Naive B cell (primary cell): ENCODE results near the gene LPCAT3. TPM values are rescaled to one million over a fixed set of nuclear protein-coding genes. Genes with fewer than 3 reads are reported as not detected.

Experiments used
- ATAC-seq, 2 donors: fragments of 150-1000 bp; cut with Tn5 transposase; 2 replicates each; pipeline ENCODE4 v1.10.0; 2021; ENCODE audit warnings: low read depth in 2 of 2, mild to moderate bottlenecking in 2 of 2, moderate library complexity in 2 of 2
- DNase-seq: peaks from one replicate; pipeline ENCODE4 v3.0.0; 2022
- H3K27ac Mint-ChIP-seq, 6 donors: one replicate each; pipeline ENCODE4 v1.8.0; 2020 to 2022; ENCODE audit warnings: mild to moderate bottlenecking in 6 of 6, mixed read lengths in 6 of 6, moderate library complexity in 5 of 6, inconsistent platforms in 2 of 6
- H3K27me3 Mint-ChIP-seq, 3 donors: one replicate each; pipeline ENCODE4 v1.8.0; 2021 to 2022; ENCODE audit warnings: mixed read lengths in 3 of 3, mild to moderate bottlenecking in 1 of 3
- H3K36me3 Mint-ChIP-seq, 2 donors: one replicate each; pipeline ENCODE4 v1.8.0; 2020 to 2022; ENCODE audit warnings: mixed read lengths in 2 of 2, inconsistent platforms in 1 of 2, mild to moderate bottlenecking in 1 of 2
- H3K4me1 Mint-ChIP-seq, 3 donors: one replicate each; pipeline ENCODE4 v1.8.0; 2020 to 2022; ENCODE audit warnings: mixed read lengths in 3 of 3, inconsistent platforms in 1 of 3, mild to moderate bottlenecking in 1 of 3, moderate library complexity in 1 of 3
- H3K4me3 Mint-ChIP-seq, 8 donors: one replicate each; pipeline ENCODE4 v1.8.0; 2020 to 2022; ENCODE audit warnings: mild to moderate bottlenecking in 8 of 8, mixed read lengths in 8 of 8, moderate library complexity in 8 of 8, inconsistent platforms in 2 of 8
- H3K9me3 Mint-ChIP-seq, 7 donors: one replicate each; pipeline ENCODE4 v1.8.0; 2020 to 2022; ENCODE audit warnings: mixed read lengths in 7 of 7, mild to moderate bottlenecking in 5 of 7, inconsistent platforms in 2 of 7, moderate library complexity in 1 of 7
- polyA plus RNA-seq, 6 donors: library from polyadenylated mRNA; unstranded; fragments of 300-500 nt; fragmentation: Illumina TruSeq; gene quantifications; one replicate each; pipeline ENCODE4 v1.2.3, GENCODE V29; 2021; ENCODE audit warnings: low read depth in 6 of 6

The LPCAT3 gene
- polyA plus RNA-seq, 6 donors from 2014 or later: 14.4 to 30.7 (median 16.7) TPM

DNA sequence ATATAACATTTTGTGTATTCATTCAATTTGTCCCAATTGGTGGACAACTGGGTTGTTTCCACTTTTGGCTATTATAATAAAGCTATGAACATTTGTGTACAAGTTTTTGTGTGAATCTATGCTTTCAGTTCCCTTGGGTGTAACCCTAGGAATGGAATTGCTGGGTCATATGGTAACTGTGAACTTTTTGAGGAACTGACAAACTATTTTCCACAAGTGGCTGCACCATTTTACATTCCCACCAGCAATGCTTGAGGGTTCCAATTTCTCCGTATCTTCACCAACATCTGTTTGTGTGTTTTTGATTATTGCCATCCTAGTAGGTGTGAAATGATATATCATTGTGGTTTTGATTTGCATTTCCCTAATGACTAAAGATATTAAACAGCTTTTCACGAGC, 13.0 kb downstream of the LPCAT3 start:
- H3K27ac Mint-ChIP-seq: no peak overlapping the region
- H3K9me3 Mint-ChIP-seq: no peaks in the 10 kb centered on the region
- DNase-seq (no peak), ATAC-seq (no peak)
- H3K4me3 Mint-ChIP-seq: no peak overlapping the region
- peaks cover 0 to 5% (median 0%) of the 10 kb centered on the region in 3 donors for H3K4me1 Mint-ChIP-seq
- no peaks in the 10 kb centered on the region for H3K36me3 Mint-ChIP-seq
- H3K27me3 Mint-ChIP-seq: no peaks in the 10 kb centered on the region

DNA sequence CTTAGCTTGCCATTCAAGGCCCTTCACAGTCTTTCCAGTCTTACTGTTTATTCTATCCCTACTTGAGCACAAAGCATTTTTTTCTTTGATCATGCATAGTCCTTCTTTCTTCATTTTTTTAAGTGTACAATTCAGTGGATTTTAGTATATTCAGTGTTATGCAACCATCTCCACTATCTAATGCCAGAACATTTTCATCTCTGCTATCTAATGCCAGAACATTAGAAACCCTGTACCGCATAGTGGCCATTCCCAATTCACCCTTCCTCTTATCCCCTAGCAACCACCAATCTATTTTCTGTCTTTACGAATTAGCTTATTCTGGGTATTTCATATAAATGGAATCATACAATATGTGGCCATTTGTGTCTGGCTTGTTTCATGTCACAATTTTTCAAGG, 13.4 kb downstream of the LPCAT3 start:
- H3K4me1 Mint-ChIP-seq: peaks cover 0 to 5% (median 0%) of the 10 kb centered on the region in 3 donors
- no peak for ATAC-seq
- no peak for DNase-seq
- H3K27me3 Mint-ChIP-seq: no peaks in the 10 kb centered on the region
- no peak overlapping the region for H3K4me3 Mint-ChIP-seq
- no peaks in the 10 kb centered on the region for H3K36me3 Mint-ChIP-seq
- H3K27ac Mint-ChIP-seq: no peak overlapping the region
- H3K9me3 Mint-ChIP-seq: no peaks in the 10 kb centered on the region

- no peaks in the 10 kb centered on the region for H3K36me3 Mint-ChIP-seq
- H3K4me3 Mint-ChIP-seq: no peak overlapping the region
- H3K4me1 Mint-ChIP-seq: peaks cover 0 to 5% (median 0%) of the 10 kb centered on the region in 3 donors
- H3K9me3 Mint-ChIP-seq: no peaks in the 10 kb centered on the region
- ATAC-seq (no peak), DNase-seq (no peak)
- no peak overlapping the region for H3K27ac Mint-ChIP-seq
- no peaks in the 10 kb centered on the region for H3K27me3 Mint-ChIP-seq
These were observed 13.9 kb downstream of the LPCAT3 start for GRCh38 chr12:7004287-7004803.

GRCh38 chr12:7001921-7002591, 16.2 kb downstream of the LPCAT3 start:
- ATAC-seq (no peak), DNase-seq (no peak)
- Mint-ChIP-seq H3K36me3 (no peaks in the 10 kb centered on the region), H3K9me3 (no peaks in the 10 kb centered on the region), H3K4me3 (no peak overlapping the region), H3K27ac (peak overlapping the region in 1 of 6 donors; percentile 85), H3K4me1 (peaks cover 0 to 5% (median 0%) of the 10 kb centered on the region in 3 donors), H3K27me3 (no peaks in the 10 kb centered on the region)

DNA sequence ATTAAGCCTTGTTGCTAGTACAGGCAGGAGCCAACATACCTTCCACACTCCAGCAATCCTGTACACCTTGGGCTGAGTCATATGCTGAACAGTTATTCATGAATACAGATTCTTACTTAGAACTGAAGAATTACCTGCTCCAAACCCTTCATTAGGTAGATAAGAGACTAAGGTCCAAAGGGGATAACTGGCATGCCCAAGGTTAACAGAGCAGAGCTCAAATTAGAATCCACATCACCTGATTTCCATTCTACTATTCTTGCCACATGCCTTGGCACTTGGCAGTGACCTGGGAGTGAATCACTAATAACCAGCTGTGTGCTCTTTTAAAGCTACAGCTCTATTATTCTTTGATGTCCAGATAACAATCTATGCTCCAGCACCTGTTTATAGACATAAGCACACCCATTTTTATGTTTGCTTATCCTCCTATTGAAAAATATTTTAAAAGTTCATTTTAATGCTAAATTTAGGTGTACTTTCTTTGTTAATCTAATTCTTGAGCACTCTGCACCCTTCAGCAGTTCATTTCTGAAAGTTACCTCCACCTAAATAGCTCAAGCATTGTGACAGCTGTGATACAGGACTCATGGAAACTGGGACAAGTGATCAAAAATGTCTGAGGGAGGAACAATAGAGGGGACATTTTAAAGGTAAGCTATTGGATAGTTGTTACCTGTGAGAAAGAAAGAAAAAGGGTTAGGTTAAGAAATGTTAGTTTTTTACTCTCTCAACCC, 19.4 kb downstream of the LPCAT3 start:
- ATAC-seq (no peak), DNase-seq (no peak)
- Mint-ChIP-seq H3K4me3 (no peak overlapping the region), H3K27me3 (no peaks in the 10 kb centered on the region), H3K9me3 (no peaks in the 10 kb centered on the region), H3K27ac (no peak overlapping the region), H3K36me3 (peaks cover 0 to 7% of the 10 kb centered on the region in 2 donors), H3K4me1 (peaks cover 0 to 5% (median 4%) of the 10 kb centered on the region in 3 donors)

- no peak for DNase-seq
- H3K4me3 Mint-ChIP-seq: no peak overlapping the region
- H3K9me3 Mint-ChIP-seq: no peaks in the 10 kb centered on the region
- ATAC-seq: no peak
- peaks cover 0 to 4% (median 0%) of the 10 kb centered on the region in 3 donors for H3K4me1 Mint-ChIP-seq
- no peaks in the 10 kb centered on the region for H3K27me3 Mint-ChIP-seq
- peaks cover 0 to 7% of the 10 kb centered on the region in 2 donors for H3K36me3 Mint-ChIP-seq
- peak overlapping the region in 2 of 6 donors; percentile 4 to 5 for H3K27ac Mint-ChIP-seq
These were observed 22.2 kb downstream of the LPCAT3 start for GRCh38 chr12:6996040-6996441.

DNA sequence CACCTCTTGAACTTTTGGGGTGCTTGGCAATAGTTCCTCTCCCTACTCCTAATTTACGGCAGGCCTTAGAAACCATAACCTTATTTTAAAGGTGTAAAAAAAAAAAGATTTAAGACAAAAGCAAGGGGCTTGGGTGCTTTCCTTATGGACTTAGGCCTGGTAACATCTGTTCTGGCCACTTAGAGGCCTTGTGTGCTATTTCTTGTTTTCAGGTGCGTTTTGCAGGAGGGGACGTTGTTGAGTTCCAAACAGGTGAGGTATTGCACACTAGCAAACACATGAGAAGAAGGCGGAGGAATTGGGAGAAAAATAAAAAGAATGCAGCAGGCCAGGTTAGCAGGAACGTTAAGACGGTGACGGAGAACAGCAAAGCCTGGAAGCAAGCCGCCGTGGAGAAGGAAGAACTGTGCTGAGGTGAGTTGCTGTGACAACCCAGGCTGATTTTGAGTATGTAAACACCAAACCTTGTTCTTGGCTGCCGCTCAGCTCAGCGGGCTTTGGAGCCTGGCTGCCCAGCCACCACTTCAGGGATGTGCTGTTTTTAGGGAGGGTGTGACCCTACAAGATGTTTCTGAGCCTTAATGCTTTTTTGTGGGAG, 30.2 kb downstream of the LPCAT3 start:
- Mint-ChIP-seq H3K27me3 (no peaks in the 10 kb centered on the region), H3K36me3 (peaks cover 4 to 7% of the 10 kb centered on the region in 2 donors)

DNA sequence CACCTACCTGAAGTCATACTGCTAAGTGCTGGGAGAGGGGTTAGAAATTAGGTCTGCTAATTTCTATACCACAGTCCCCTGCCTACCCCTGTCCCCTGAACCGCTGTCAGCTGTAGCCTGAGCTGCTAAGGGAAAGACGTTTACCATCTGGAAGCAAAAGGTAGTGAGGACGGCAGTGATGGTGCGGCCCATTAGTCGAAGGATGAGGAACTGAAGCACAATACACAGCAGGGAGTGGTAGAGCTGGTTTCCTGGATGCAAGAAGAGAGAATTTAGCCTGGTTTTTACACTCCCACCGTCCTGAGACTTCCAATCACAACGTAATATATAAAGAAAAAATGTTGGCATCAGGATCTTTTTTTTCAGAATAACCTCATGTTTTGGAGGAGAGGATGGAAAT, 35.7 kb downstream of the LPCAT3 start:
- peaks cover 0 to 3% (median 2%) of the 10 kb centered on the region in 3 donors for H3K4me1 Mint-ChIP-seq
- no peaks in the 10 kb centered on the region for H3K9me3 Mint-ChIP-seq
- H3K4me3 Mint-ChIP-seq: no peak overlapping the region
- no peaks in the 10 kb centered on the region for H3K27me3 Mint-ChIP-seq
- DNase-seq: no peak
- H3K36me3 Mint-ChIP-seq: peaks cover 0 to 10% of the 10 kb centered on the region in 2 donors
- ATAC-seq: no peak
- no peak overlapping the region for H3K27ac Mint-ChIP-seq

More for the DNA sequence above, 30.2 kb downstream of the LPCAT3 start:
- Mint-ChIP-seq H3K9me3 (no peaks in the 10 kb centered on the region), H3K27ac (peak overlapping the region in 3 of 6 donors; percentile 16 to 49 (median 46)), H3K4me1 (peaks cover 0 to 4% (median 0%) of the 10 kb centered on the region in 3 donors), H3K4me3 (no peak overlapping the region)
- no peak for DNase-seq
- ATAC-seq: no peak

GRCh38 chr12:6981152-6982052, 36.9 kb downstream of the LPCAT3 start:
- DNase-seq (no peak), ATAC-seq (no peak)
- peak overlapping the region in 1 of 6 donors; percentile 12 for H3K27ac Mint-ChIP-seq
- H3K36me3 Mint-ChIP-seq: peaks cover 6 to 10% of the 10 kb centered on the region in 2 donors
- no peaks in the 10 kb centered on the region for H3K27me3 Mint-ChIP-seq
- no peak overlapping the region for H3K4me3 Mint-ChIP-seq
- no peaks in the 10 kb centered on the region for H3K9me3 Mint-ChIP-seq
- H3K4me1 Mint-ChIP-seq: peaks cover 0 to 5% (median 3%) of the 10 kb centered on the region in 3 donors

DNA sequence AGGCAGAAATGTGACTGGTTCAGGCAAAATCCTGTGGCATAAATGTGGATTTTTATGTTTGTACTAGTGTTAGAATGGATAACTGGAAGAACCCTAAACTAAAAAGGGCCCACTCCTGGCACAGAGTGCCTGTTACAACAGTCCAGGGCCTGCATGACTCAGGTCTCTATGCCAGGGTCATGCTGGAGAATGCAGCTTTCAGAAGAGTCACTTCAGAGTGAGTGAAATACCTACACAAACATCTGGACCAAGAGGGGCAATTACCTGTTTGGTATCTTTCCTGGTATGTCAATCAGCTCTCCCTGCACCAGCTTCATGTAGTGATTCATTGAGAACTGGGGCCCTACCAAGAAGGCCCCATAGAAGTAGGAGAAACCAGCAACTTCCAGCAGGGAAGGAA, 37.5 kb downstream of the LPCAT3 start:
- H3K27ac Mint-ChIP-seq: no peak overlapping the region
- ATAC-seq: no peak

GRCh38 chr12:6980075-6980474, 38.2 kb downstream of the LPCAT3 start:
- Mint-ChIP-seq H3K4me1 (peaks cover 3 to 5% (median 3%) of the 10 kb centered on the region in 3 donors), H3K27me3 (no peaks in the 10 kb centered on the region), H3K36me3 (peaks cover 6 to 10% of the 10 kb centered on the region in 2 donors), H3K9me3 (no peaks in the 10 kb centered on the region), H3K27ac (peak overlapping the region in 1 of 6 donors; percentile 25), H3K4me3 (no peak overlapping the region)
- DNase-seq (no peak), ATAC-seq (no peak)

More for the DNA sequence above, 37.5 kb downstream of the LPCAT3 start:
- Mint-ChIP-seq H3K36me3 (peaks cover 6 to 10% of the 10 kb centered on the region in 2 donors), H3K27me3 (no peaks in the 10 kb centered on the region), H3K4me3 (no peak overlapping the region), H3K4me1 (peaks cover 3 to 5% (median 3%) of the 10 kb centered on the region in 3 donors), H3K9me3 (no peaks in the 10 kb centered on the region)
- DNase-seq: no peak

GRCh38 chr12:6979453-6979852, 38.8 kb downstream of the LPCAT3 start:
- Mint-ChIP-seq H3K36me3 (peaks cover 6 to 10% of the 10 kb centered on the region in 2 donors), H3K9me3 (no peaks in the 10 kb centered on the region), H3K27me3 (no peaks in the 10 kb centered on the region), H3K27ac (peak overlapping the region in 2 of 6 donors; percentile 7 to 65), H3K4me3 (no peak overlapping the region), H3K4me1 (peaks cover 3 to 5% (median 3%) of the 10 kb centered on the region in 3 donors)
- no peak for ATAC-seq
- DNase-seq: no peak

DNA sequence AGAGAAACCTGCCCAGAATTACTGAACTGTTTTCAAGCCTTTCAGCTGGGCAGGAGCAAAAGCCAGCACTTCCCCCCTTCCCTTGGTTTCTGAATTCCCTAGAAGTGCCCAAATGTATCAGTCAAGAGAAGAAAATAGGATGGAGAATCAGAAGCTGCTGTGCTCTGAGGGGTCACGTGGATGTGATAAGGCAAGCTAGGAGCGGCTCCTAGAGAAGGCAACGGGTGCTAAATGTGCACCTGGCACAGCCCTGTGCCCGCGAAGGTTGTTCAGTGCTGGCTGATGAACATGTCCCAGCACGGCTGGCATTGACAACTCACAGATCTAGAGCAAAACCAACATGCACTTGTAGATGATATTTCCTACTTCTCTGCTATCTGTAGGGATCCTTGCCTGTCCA, 39.3 kb downstream of the LPCAT3 start:
- no peaks in the 10 kb centered on the region for H3K27me3 Mint-ChIP-seq
- ATAC-seq (no peak), DNase-seq (no peak)
- peak overlapping the region in 2 of 6 donors; percentile 7 to 65 for H3K27ac Mint-ChIP-seq
- H3K36me3 Mint-ChIP-seq: peaks cover 6 to 10% of the 10 kb centered on the region in 2 donors
- H3K4me3 Mint-ChIP-seq: no peak overlapping the region
- peaks cover 3 to 5% (median 5%) of the 10 kb centered on the region in 3 donors for H3K4me1 Mint-ChIP-seq
- H3K9me3 Mint-ChIP-seq: no peaks in the 10 kb centered on the region
